ENCODE data around the gene GPHA2. TPM values are rescaled to one million over a fixed set of nuclear protein-coding genes. Genes with fewer than 3 reads are reported as not detected.

The GPHA2 gene
- total and polyA plus RNA-seq, 2 of the 13 experiments (the other 11 are each of a cell fraction or from before 2014, with no cell fraction given) = 13.0 to 19.1 TPM

- TF ChIP-seq ZNF691 (CRISPR knock-in tag; IDR thresholded peaks at IDR 0.05; ENCODE audit: borderline replicate concordance, low read depth) (0 out of 2 replicates have a peak, but pooled peaks have one; percentile 46), DRAP1 (CRISPR knock-in tag; IDR thresholded peaks at IDR 0.05) (no peak), HMG20A (CRISPR knock-in tag; IDR thresholded peaks at IDR 0.05; ENCODE audit: borderline replicate concordance) (no peak), PRDM4 (CRISPR knock-in tag; IDR thresholded peaks at IDR 0.05; ENCODE audit: borderline replicate concordance) (no peak), RFXAP (CRISPR knock-in tag; IDR thresholded peaks at IDR 0.05; ENCODE audit: borderline replicate concordance) (no peak), ZNF274 (CRISPR knock-in tag; IDR thresholded peaks at IDR 0.05) (no peak), ARNTL (CRISPR knock-in tag; IDR thresholded peaks at IDR 0.05) (peak; percentile 58), ARHGAP35 (CRISPR knock-in tag; IDR thresholded peaks at IDR 0.05; ENCODE audit: borderline replicate concordance) (peak; percentile 57; the same call in 1 of the 2 replicates), ZNF318 (CRISPR knock-in tag; IDR thresholded peaks at IDR 0.05) (no peak)
- TF ChIP-seq, protein P1, sequence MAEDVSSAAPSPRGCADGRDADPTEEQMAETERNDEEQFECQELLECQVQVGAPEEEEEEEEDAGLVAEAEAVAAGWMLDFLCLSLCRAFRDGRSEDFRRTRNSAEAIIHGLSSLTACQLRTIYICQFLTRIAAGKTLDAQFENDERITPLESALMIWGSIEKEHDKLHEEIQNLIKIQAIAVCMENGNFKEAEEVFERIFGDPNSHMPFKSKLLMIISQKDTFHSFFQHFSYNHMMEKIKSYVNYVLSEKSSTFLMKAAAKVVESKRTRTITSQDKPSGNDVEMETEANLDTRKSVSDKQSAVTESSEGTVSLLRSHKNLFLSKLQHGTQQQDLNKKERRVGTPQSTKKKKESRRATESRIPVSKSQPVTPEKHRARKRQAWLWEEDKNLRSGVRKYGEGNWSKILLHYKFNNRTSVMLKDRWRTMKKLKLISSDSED (CRISPR knock-in tag; IDR thresholded peaks at IDR 0.05) = no peak
- TF ChIP-seq, protein P2, sequence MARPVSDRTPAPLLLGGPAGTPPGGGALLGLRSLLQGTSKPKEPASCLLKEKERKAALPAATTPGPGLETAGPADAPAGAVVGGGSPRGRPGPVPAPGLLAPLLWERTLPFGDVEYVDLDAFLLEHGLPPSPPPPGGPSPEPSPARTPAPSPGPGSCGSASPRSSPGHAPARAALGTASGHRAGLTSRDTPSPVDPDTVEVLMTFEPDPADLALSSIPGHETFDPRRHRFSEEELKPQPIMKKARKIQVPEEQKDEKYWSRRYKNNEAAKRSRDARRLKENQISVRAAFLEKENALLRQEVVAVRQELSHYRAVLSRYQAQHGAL (CRISPR knock-in tag; IDR thresholded peaks at IDR 0.05; ENCODE audit: not compliant biosample characterization) = no peak
Observed at GRCh38 chr11:64923944-64924909, 11.5 kb downstream of the GPHA2 start, which contains the start of gene PPP2R5B (continued).

Data from HepG2 (cell line).